Stimulated activated naive B cell treated with anti-CD40 and anti-IgM and Interleukin-4, amounts not matched to agents 10 μg/mL and 1 μg/mL and 100 μg/mL, for 72 hours (primary cell): ENCODE data around the gene SORBS2.

Experiments
- ATAC-seq, 2 donors: fragments of 150-1000 bp; cut with Tn5 transposase; replicated peaks; 2 replicates each; pipeline ENCODE4 v1.10.0; 2021; ENCODE audit warnings: moderate library complexity in 1 of 2
- DNase-seq: peaks from one replicate; pipeline ENCODE4 v3.0.0; 2021
- H3K27ac Mint-ChIP-seq: one replicate; pipeline ENCODE4 v1.8.0; 2022; ENCODE audit warnings: mild to moderate bottlenecking, mixed read lengths
- H3K27me3 Mint-ChIP-seq, 2 donors: one replicate each; pipeline ENCODE4 v1.8.0; 2022; ENCODE audit warnings: mixed read lengths in 2 of 2
- H3K36me3 Mint-ChIP-seq, 2 donors: one replicate each; pipeline ENCODE4 v1.8.0; 2022; ENCODE audit warnings: mixed read lengths in 2 of 2, mild to moderate bottlenecking in 1 of 2
- H3K4me1 Mint-ChIP-seq, 2 donors: one replicate each; pipeline ENCODE4 v1.8.0; 2022; ENCODE audit warnings: mixed read lengths in 2 of 2, mild to moderate bottlenecking in 1 of 2
- H3K4me3 Mint-ChIP-seq, 2 donors: one replicate each; pipeline ENCODE4 v1.8.0; 2022; ENCODE audit warnings: mild to moderate bottlenecking in 2 of 2, mixed read lengths in 2 of 2, moderate library complexity in 1 of 2
- H3K9me3 Mint-ChIP-seq, 2 donors: one replicate each; pipeline ENCODE4 v1.8.0; 2022; ENCODE audit warnings: mixed read lengths in 2 of 2, mild to moderate bottlenecking in 1 of 2

The SORBS2 gene

DNA sequence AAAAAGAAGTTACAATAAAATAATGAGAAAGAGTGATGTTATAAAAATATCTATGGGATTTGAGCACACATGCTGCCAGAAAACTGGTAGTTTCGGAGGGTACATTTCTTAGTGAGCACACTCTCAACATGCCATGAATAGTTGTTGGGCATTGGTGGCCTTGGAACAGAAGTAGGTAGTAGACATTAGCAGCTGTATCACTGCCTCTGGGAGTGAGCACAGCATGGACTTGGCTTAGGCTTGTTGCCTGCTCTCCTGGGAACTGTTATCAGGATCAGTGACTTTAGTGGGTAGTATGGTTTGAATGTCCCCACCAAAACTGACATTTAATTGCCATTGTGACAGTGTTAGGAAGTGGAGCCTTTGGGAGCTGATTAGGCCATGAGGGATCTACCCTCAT, 263.4 kb downstream of the SORBS2 start:
- Mint-ChIP-seq H3K9me3 (no peaks in the 10 kb centered on the region), H3K4me1 (no peaks in the 10 kb centered on the region), H3K27me3 (peaks cover 8 to 11% of the 10 kb centered on the region in 2 donors), H3K4me3 (no peak overlapping the region), H3K27ac (no peak overlapping the region), H3K36me3 (no peaks in the 10 kb centered on the region)
- DNase-seq (no peak), ATAC-seq (no peak)

DNA sequence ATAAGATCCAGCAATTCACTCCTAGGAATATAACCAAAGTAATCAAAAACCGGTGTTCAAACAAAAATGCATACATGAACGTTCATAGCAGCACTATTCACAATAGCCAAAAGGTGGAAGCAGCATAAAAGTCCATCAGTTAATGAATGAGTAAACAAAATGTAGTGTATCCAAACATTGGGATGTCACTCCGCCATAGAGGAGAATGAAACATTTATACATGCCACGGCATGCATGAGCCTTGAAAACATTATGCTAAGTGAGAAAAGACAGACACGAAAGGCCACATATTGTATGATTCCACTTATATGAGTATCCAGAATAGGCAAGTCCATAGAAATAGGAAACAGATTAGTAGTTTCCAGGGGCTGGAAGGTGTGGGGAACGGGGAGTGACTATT, 265.7 kb downstream of the SORBS2 start:
- H3K4me1 Mint-ChIP-seq, result no peaks in the 10 kb centered on the region
- ATAC-seq, result no peak
- H3K4me3 Mint-ChIP-seq, result no peak overlapping the region
- H3K36me3 Mint-ChIP-seq, result no peaks in the 10 kb centered on the region
- H3K27me3 Mint-ChIP-seq, result peaks cover 11 to 14% of the 10 kb centered on the region in 2 donors
- H3K9me3 Mint-ChIP-seq, result no peaks in the 10 kb centered on the region
- no peak overlapping the region for H3K27ac Mint-ChIP-seq
- DNase-seq, result no peak

- no peak overlapping the region for H3K27ac Mint-ChIP-seq
- no peaks in the 10 kb centered on the region for H3K4me1 Mint-ChIP-seq
- H3K9me3 Mint-ChIP-seq, result no peaks in the 10 kb centered on the region
These were observed 269.2 kb downstream of the SORBS2 start for GRCh38 chr4:185542626-185543315.

DNA sequence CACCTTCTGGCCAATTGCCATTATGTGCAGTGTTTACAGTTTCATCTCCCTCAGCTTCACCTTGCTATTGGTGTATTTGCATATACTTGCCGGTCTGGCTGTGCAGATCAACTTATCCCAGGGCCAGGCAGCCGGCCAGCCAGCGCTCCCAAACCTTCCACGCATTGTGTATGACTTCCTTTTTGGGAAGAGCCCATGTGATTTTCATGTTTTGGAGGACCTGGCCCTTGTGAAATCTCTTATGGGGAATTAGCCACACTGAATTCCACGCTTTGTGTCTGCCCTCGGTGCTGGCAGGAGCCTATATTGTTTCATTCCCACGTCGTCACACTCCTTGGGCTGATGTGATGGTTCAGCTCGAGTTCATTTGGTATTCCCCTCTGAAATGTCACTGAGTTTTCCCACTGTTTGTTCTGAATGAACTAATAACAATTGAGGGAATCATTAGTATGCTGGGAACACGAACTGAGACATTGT, 270.7 kb downstream of the SORBS2 start:
- DNase-seq (no peak), ATAC-seq (no peak)
- peaks cover 0 to 19% of the 10 kb centered on the region in 2 donors for H3K27me3 Mint-ChIP-seq
- H3K4me1 Mint-ChIP-seq, result no peaks in the 10 kb centered on the region
- no peaks in the 10 kb centered on the region for H3K36me3 Mint-ChIP-seq
- H3K27ac Mint-ChIP-seq, result no peak overlapping the region
- H3K4me3 Mint-ChIP-seq, result no peak overlapping the region
- H3K9me3 Mint-ChIP-seq, result no peaks in the 10 kb centered on the region

More at GRCh38 chr4:185542626-185543315, 269.2 kb downstream of the SORBS2 start:
- DNase-seq (no peak), ATAC-seq (no peak)
- Mint-ChIP-seq H3K36me3 (no peaks in the 10 kb centered on the region), H3K27me3 (peaks cover 0 to 16% of the 10 kb centered on the region in 2 donors), H3K4me3 (no peak overlapping the region)

DNA sequence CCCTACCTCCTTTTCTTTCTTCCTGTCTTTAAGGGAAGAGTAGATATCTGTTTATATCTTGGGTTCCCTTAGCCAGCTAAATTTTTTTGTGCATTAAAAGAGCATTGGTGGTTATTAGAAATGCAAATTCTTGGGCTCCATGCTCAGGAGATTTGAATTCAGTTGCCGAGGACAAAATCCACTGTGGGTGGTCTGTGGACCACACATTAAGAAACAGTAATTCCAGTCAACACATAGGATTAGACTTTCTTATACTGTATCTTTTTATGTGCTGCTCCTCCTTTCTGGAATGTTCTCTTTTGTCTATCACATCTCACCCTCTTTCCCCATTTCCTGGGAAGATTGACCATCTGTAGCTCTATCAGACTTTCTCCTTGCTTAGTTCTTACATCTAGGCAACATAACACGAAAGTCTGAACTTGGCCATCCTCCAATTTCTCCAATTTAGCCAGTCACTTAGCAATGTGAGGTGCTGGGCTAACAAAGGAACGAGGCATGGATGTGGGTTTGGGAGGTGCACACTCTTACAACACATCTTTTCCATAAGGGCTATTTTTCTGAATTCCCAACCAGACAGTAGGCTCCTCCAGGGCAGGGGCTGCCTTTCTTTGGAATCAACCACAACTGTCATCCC, 271.4 kb downstream of the SORBS2 start:
- ATAC-seq, result no peak
- Mint-ChIP-seq H3K4me1 (no peaks in the 10 kb centered on the region), H3K27me3 (peaks cover 0 to 25% of the 10 kb centered on the region in 2 donors), H3K36me3 (no peaks in the 10 kb centered on the region), H3K4me3 (no peak overlapping the region), H3K9me3 (no peaks in the 10 kb centered on the region), H3K27ac (no peak overlapping the region)
- DNase-seq, result no peak

DNA sequence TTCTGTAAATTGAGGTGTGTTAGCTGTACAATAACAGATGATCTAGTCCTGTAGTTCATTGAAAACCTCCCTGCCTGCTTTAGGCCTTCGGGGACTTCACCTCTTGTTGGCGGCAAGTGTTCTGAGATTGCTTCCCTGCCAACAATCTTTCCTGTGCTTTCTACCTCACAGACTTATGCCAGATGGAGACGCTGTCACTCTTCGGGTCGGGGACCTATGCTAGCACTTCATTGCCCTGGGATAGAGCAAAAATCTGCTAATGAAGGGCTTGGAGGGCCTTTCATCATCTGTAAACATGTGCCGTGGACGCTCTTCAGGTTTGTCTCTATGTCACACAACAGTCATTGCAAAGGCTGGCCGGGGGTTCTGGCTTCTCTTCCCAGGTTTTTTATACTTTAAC, 272.0 kb downstream of the SORBS2 start:
- Mint-ChIP-seq H3K27ac (no peak overlapping the region), H3K4me1 (no peaks in the 10 kb centered on the region)

GRCh38 chr4:185538806-185539205, 273.2 kb downstream of the SORBS2 start:
- DNase-seq (no peak), ATAC-seq (no peak)
- Mint-ChIP-seq H3K27ac (no peak overlapping the region), H3K27me3 (peaks cover 5 to 26% of the 10 kb centered on the region in 2 donors), H3K9me3 (no peaks in the 10 kb centered on the region), H3K4me3 (no peak overlapping the region), H3K36me3 (no peaks in the 10 kb centered on the region), H3K4me1 (peaks cover 0 to 5% of the 10 kb centered on the region in 2 donors)

More for the DNA sequence above, 272.0 kb downstream of the SORBS2 start:
- ATAC-seq (no peak), DNase-seq (no peak)
- Mint-ChIP-seq H3K9me3 (no peaks in the 10 kb centered on the region), H3K27me3 (peaks cover 0 to 26% of the 10 kb centered on the region in 2 donors), H3K4me3 (no peak overlapping the region), H3K36me3 (no peaks in the 10 kb centered on the region)

DNA sequence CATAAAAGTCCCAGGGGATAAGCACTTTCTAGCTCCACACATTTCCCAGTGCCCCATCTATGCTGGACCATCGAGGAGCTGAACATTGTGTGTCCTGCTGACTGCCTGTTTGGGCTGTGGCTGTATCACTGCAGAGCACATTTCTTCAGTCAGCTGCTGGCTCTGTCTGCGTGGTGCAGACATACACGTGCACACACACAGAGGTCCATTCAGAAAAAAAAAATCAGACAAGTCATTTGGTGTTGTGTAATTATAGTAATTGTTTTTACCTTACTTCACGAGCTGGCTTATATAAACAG, 275.6 kb downstream of the SORBS2 start:
- DNase-seq (no peak), ATAC-seq (no peak)
- peaks cover 0 to 5% of the 10 kb centered on the region in 2 donors for H3K4me1 Mint-ChIP-seq
- peaks cover 16 to 27% of the 10 kb centered on the region in 2 donors for H3K27me3 Mint-ChIP-seq
- no peak overlapping the region for H3K4me3 Mint-ChIP-seq
- H3K9me3 Mint-ChIP-seq, result no peaks in the 10 kb centered on the region
- H3K27ac Mint-ChIP-seq, result no peak overlapping the region
- H3K36me3 Mint-ChIP-seq, result no peaks in the 10 kb centered on the region

DNA sequence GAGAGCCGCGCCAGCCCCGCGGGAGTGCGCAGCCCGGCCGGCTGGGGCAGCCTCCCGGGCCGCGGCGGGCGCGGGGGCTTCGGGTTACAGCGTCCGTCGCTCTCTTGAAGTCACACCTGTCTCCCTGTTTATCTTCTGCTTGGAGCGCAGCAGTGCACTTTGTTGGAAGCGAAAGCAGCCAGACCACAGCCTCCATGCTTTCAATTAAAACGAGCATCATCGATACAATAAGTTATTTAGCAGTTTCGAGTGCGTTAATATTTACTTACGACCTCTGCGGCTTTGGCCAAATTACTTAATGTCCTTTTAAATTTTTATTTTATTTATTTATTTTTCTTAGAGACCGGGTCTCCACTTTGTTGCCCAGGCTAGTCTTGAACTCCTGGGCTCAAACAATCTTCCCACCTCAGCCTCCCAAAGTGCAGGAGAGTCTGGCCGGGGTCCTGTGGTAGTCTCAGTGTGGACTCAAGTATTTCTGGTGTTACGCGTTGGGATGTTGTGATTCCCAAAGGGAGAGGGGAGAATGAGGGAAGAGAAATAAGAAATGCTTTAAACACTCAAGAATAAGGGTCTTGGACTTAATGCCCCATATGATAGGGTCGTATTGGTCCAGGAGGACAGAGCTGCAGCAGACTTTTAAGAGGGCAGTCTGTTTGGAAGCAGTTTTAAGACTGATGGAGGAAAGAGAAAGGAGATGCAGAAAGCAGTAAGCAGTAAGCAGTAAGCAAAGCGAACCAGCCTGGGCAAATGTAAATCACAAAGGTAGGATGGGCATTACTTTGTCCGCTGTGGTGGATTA, 276.2 kb downstream of the SORBS2 start:
- H3K4me3 Mint-ChIP-seq, result peak overlapping the region; percentile 1 to 31

More for the DNA sequence above, 276.2 kb downstream of the SORBS2 start:
- Mint-ChIP-seq H3K27ac (no peak overlapping the region), H3K27me3 (peaks cover 17 to 26% of the 10 kb centered on the region in 2 donors), H3K4me1 (peaks cover 0 to 5% of the 10 kb centered on the region in 2 donors), H3K9me3 (no peaks in the 10 kb centered on the region), H3K36me3 (no peaks in the 10 kb centered on the region)
- ATAC-seq (peak; percentile 20 to 23), DNase-seq (no peak)
